ENCODE measurements around the gene KCNG2. TPM values are rescaled to one million over a fixed set of nuclear protein-coding genes. Genes with fewer than 3 reads are reported as not detected.

Gene KCNG2
- total and polyA plus RNA-seq, 7 experiments from 2014 or later = not detected

- H3K9me3 ChIP-seq (ENCODE audit: control insufficient read depth in 2 of 3, low read length in 3 of 3) = peaks cover 0 to 15% (median 0%) of the 10 kb centered on the region in 3 experiments
- no peaks in the 10 kb centered on the region for H3K36me3 ChIP-seq (ENCODE audit: control insufficient read depth in 2 of 3, insufficient read depth in 3 of 3, low read length in 3 of 3)
- no peak overlapping the region for H3K27ac ChIP-seq (ENCODE audit: low read depth, low read length)
- ChIA-PET POLR2A (no interaction called here), CTCF (no interaction called here)
- Mint-ChIP-seq H3K4me3 (no peak overlapping the region), H3K4me1 (peaks cover 0 to 2% (median 0%) of the 10 kb centered on the region in 7 donors), H3K36me3 (peaks cover 0 to 11% (median 0%) of the 10 kb centered on the region in 5 donors), H3K9me3 (peaks cover under 1 to 18% (median 12%) of the 10 kb centered on the region in 11 donors), H3K27me3 (no peaks in the 10 kb centered on the region), H3K27ac (no peak overlapping the region)
- ATAC-seq (no peak), DNase-seq (peak in 1 of 9 donors; percentile 20)
- H3K4me1 ChIP-seq (ENCODE audit: control insufficient read depth in 2 of 2, insufficient read depth in 2 of 2, low read length in 2 of 2) = no peaks in the 10 kb centered on the region
- intact Hi-C loops (cut with micrococcal nuclease) = no loop called here
- H3K27me3 ChIP-seq (ENCODE audit: control insufficient read depth in 2 of 2, insufficient read depth in 2 of 2, low read length in 2 of 2) = no peaks in the 10 kb centered on the region
- H3K4me3 ChIP-seq (ENCODE audit: low read length) = no peak overlapping the region
Observed at GRCh38 chr18:79884963-79885728, 87.4 kb downstream of the KCNG2 start.

DNA sequence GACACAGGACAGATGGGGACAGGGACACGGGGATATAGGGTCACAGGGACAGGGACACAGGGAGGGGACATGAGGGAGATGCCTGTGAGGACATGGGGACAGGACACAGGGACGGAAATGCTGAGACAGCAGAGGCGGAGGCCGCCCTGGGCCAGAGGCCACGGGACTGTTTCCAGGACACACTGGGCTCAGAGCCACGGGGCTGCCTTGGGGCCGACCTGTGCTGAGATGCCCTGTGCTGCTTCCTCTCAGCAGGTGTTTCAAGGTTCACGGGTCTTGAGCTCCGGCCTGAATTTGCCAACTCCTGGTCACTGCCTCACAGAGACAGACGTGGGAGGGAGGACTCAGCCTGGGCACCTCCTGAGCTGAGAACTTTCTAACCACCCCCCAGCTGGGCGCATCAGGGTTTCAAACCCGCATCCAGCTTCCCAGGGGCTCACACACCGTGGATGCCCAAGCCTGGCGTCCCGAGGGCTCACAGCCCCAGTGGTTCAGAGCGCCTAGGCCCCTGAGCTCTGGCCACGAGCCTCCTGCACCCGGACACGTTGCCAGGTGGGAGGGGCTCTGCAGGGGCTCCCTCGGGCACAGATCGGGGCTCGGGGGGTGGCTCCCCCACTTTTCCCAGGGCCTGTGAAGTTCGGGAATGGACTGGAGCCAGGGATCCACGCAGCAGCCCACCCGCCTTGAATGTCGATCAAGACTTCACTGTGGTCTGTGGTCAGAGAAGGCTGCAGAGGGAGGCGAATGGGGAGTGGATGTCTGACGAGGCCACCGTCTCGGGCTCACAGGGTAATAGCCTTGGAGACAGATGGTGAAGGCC, 89.7 kb downstream of the KCNG2 start:
- DNase-seq = peak in 1 of 9 donors; percentile 20
- Histone ChIP-seq H3K36me3 (ENCODE audit: control insufficient read depth in 2 of 3, insufficient read depth in 3 of 3, low read length in 3 of 3) (no peaks in the 10 kb centered on the region), H3K4me3 (ENCODE audit: low read length) (no peak overlapping the region), H3K4me1 (ENCODE audit: control insufficient read depth in 2 of 2, insufficient read depth in 2 of 2, low read length in 2 of 2) (no peaks in the 10 kb centered on the region), H3K27me3 (ENCODE audit: control insufficient read depth in 2 of 2, insufficient read depth in 2 of 2, low read length in 2 of 2) (no peaks in the 10 kb centered on the region), H3K27ac (ENCODE audit: low read depth, low read length) (no peak overlapping the region), H3K9me3 (ENCODE audit: control insufficient read depth in 2 of 3, low read length in 3 of 3) (peaks cover 0 to 36% (median 4%) of the 10 kb centered on the region in 3 experiments)
- H3K9me3 Mint-ChIP-seq = peaks cover 10 to 40% (median 28%) of the 10 kb centered on the region in 11 donors
- H3K36me3 Mint-ChIP-seq = peaks cover 0 to 19% (median 4%) of the 10 kb centered on the region in 5 donors
- ChIA-PET CTCF (no interaction called here), POLR2A (no interaction called here)
- no peak for ATAC-seq
- no peak overlapping the region for H3K4me3 Mint-ChIP-seq
- H3K27ac Mint-ChIP-seq = no peak overlapping the region
- intact Hi-C loops (cut with micrococcal nuclease) = no loop called here
- H3K4me1 Mint-ChIP-seq = peaks cover 0 to 7% (median 0%) of the 10 kb centered on the region in 7 donors
- no peaks in the 10 kb centered on the region for H3K27me3 Mint-ChIP-seq

DNA sequence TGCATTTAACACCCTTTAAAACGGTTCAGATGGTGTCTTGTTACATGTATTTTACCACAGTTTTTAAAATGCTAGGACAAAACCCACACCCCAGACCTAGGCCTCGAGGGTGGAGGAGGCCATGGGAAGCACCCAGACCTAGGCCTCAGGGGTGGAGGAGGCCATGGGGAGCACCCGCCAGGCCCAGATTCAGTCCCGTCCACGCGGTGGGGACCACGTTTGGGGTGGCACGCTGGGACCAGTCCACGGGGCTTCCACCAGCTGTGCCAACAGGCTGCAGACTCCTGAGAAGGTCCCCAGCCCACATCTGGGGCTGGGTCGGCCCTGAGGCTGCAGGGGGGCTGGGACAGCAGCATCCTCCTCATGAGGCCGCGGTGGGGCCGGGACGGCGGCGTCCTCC, 90.3 kb downstream of the KCNG2 start:
- peaks cover 0 to 42% (median 4%) of the 10 kb centered on the region in 3 experiments for H3K9me3 ChIP-seq (ENCODE audit: control insufficient read depth in 2 of 3, low read length in 3 of 3)
- H3K4me3 ChIP-seq (ENCODE audit: low read length) = no peak overlapping the region
- POLR2A ChIA-PET = no interaction called here
- H3K36me3 ChIP-seq (ENCODE audit: control insufficient read depth in 2 of 3, insufficient read depth in 3 of 3, low read length in 3 of 3) = no peaks in the 10 kb centered on the region
- Mint-ChIP-seq H3K9me3 (peaks cover 13 to 46% (median 34%) of the 10 kb centered on the region in 11 donors), H3K4me3 (no peak overlapping the region), H3K27me3 (no peaks in the 10 kb centered on the region), H3K4me1 (peaks cover 0 to 7% (median 0%) of the 10 kb centered on the region in 7 donors), H3K36me3 (peaks cover 0 to 24% (median 5%) of the 10 kb centered on the region in 5 donors), H3K27ac (no peak overlapping the region)
- CTCF ChIA-PET = no interaction called here
- no peaks in the 10 kb centered on the region for H3K4me1 ChIP-seq (ENCODE audit: control insufficient read depth in 2 of 2, insufficient read depth in 2 of 2, low read length in 2 of 2)
- H3K27ac ChIP-seq (ENCODE audit: low read depth, low read length) = no peak overlapping the region
- no peaks in the 10 kb centered on the region for H3K27me3 ChIP-seq (ENCODE audit: control insufficient read depth in 2 of 2, insufficient read depth in 2 of 2, low read length in 2 of 2)
- no peak for ATAC-seq
- peak in 1 of 9 donors; percentile 8 for DNase-seq
- intact Hi-C loops (cut with micrococcal nuclease) = no loop called here

DNA sequence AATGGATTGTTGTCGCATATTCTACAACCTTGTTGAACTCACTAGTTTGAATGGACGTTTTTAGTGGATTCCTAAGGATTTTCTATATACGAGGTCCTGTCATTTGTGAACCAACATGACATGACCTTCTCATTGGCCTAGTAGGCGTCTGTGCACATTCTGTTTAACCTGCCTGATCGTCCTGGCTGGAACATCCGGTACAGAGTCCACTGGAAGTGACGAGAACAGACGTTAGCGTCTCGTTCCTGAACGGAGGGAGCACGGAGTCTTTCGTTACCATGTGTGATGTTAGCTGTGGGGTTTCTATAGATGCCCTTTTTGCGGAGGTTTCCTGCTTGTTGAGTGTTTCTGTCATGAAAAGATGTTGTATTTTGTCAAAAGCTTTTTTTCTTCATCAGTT, 91.8 kb downstream of the KCNG2 start:
- Mint-ChIP-seq H3K27me3 (no peaks in the 10 kb centered on the region), H3K9me3 (peaks cover 27 to 61% (median 47%) of the 10 kb centered on the region in 11 donors), H3K27ac (peak overlapping the region in 1 of 9 donors; percentile 9), H3K36me3 (peaks cover 0 to 34% (median 5%) of the 10 kb centered on the region in 5 donors), H3K4me1 (peaks cover 0 to 7% (median 0%) of the 10 kb centered on the region in 7 donors), H3K4me3 (no peak overlapping the region)
- peaks cover 0 to 48% (median 4%) of the 10 kb centered on the region in 3 experiments for H3K9me3 ChIP-seq (ENCODE audit: control insufficient read depth in 2 of 3, low read length in 3 of 3)
- intact Hi-C loops (cut with micrococcal nuclease) = no loop called here
- H3K36me3 ChIP-seq (ENCODE audit: control insufficient read depth in 2 of 3, insufficient read depth in 3 of 3, low read length in 3 of 3) = no peaks in the 10 kb centered on the region
- ATAC-seq = no peak
- no peaks in the 10 kb centered on the region for H3K27me3 ChIP-seq (ENCODE audit: control insufficient read depth in 2 of 2, insufficient read depth in 2 of 2, low read length in 2 of 2)
- H3K4me3 ChIP-seq (ENCODE audit: low read length) = no peak overlapping the region
- H3K27ac ChIP-seq (ENCODE audit: low read depth, low read length) = no peak overlapping the region
- peak in 1 of 9 donors; percentile 11 for DNase-seq
- ChIA-PET POLR2A (no interaction called here), CTCF (interaction anchor here (0.6 kb wide), 1 partner anchor 95 kb away, joined by 5 read pairs; no protein-coding TSS in a partner anchor)
- no peaks in the 10 kb centered on the region for H3K4me1 ChIP-seq (ENCODE audit: control insufficient read depth in 2 of 2, insufficient read depth in 2 of 2, low read length in 2 of 2)

- POLR2A ChIA-PET = no interaction called here
- H3K9me3 ChIP-seq (ENCODE audit: control insufficient read depth in 2 of 3, low read length in 3 of 3) = peaks cover 0 to 52% (median 4%) of the 10 kb centered on the region in 3 experiments
Observed at GRCh38 chr18:79890674-79891073, 92.9 kb downstream of the KCNG2 start.

GRCh38 chr18:79896738-79897137, 99.0 kb downstream of the KCNG2 start:
- Histone ChIP-seq H3K9me3 (ENCODE audit: control insufficient read depth in 2 of 3, low read length in 3 of 3) (peaks cover 0 to 34% (median 0%) of the 10 kb centered on the region in 3 experiments), H3K27ac (ENCODE audit: low read depth, low read length) (no peak overlapping the region), H3K4me1 (ENCODE audit: control insufficient read depth in 2 of 2, insufficient read depth in 2 of 2, low read length in 2 of 2) (no peaks in the 10 kb centered on the region), H3K36me3 (ENCODE audit: control insufficient read depth in 2 of 3, insufficient read depth in 3 of 3, low read length in 3 of 3) (no peaks in the 10 kb centered on the region), H3K4me3 (ENCODE audit: low read length) (no peak overlapping the region), H3K27me3 (ENCODE audit: control insufficient read depth in 2 of 2, insufficient read depth in 2 of 2, low read length in 2 of 2) (no peaks in the 10 kb centered on the region)
- ATAC-seq (no peak), DNase-seq (no peak)
- intact Hi-C loops (cut with micrococcal nuclease) = no loop called here
- ChIA-PET POLR2A (no interaction called here), CTCF (interaction anchor here (0.6 kb wide), 1 partner anchor 45 kb away, joined by 3 read pairs; no protein-coding TSS in a partner anchor)
- H3K9me3 Mint-ChIP-seq = peaks cover 18 to 69% (median 54%) of the 10 kb centered on the region in 11 donors
- H3K36me3 Mint-ChIP-seq = peaks cover 2 to 42% (median 8%) of the 10 kb centered on the region in 5 donors
- no peaks in the 10 kb centered on the region for H3K27me3 Mint-ChIP-seq
- H3K27ac Mint-ChIP-seq = no peak overlapping the region
- H3K4me1 Mint-ChIP-seq = peaks cover 0 to 7% (median 0%) of the 10 kb centered on the region in 7 donors
- no peak overlapping the region for H3K4me3 Mint-ChIP-seq

More at GRCh38 chr18:79890674-79891073, 92.9 kb downstream of the KCNG2 start:
- ATAC-seq (no peak), DNase-seq (peak in 1 of 9 donors; percentile 17)
- Histone ChIP-seq H3K27ac (ENCODE audit: low read depth, low read length) (no peak overlapping the region), H3K4me3 (ENCODE audit: low read length) (no peak overlapping the region), H3K27me3 (ENCODE audit: control insufficient read depth in 2 of 2, insufficient read depth in 2 of 2, low read length in 2 of 2) (no peaks in the 10 kb centered on the region), H3K36me3 (ENCODE audit: control insufficient read depth in 2 of 3, insufficient read depth in 3 of 3, low read length in 3 of 3) (no peaks in the 10 kb centered on the region), H3K4me1 (ENCODE audit: control insufficient read depth in 2 of 2, insufficient read depth in 2 of 2, low read length in 2 of 2) (no peaks in the 10 kb centered on the region)
- H3K4me1 Mint-ChIP-seq = peaks cover 0 to 7% (median 0%) of the 10 kb centered on the region in 7 donors
- intact Hi-C loops (cut with micrococcal nuclease) = no loop called here
- H3K36me3 Mint-ChIP-seq = peaks cover 0 to 41% (median 5%) of the 10 kb centered on the region in 5 donors
- peak overlapping the region in 1 of 10 donors; percentile 28 for H3K4me3 Mint-ChIP-seq
- peaks cover 27 to 71% (median 55%) of the 10 kb centered on the region in 11 donors for H3K9me3 Mint-ChIP-seq
- H3K27me3 Mint-ChIP-seq = no peaks in the 10 kb centered on the region
- H3K27ac Mint-ChIP-seq = peak overlapping the region in 1 of 9 donors; percentile 50
- CTCF ChIA-PET = no interaction called here
